ENCODE measurements around the gene CDKN1C.

The CDKN1C gene

GRCh38 chr11:2870460-2870859 is 15.1 kb downstream of the CDKN1C start:
- no peak for FAIRE-seq
- DNase-seq (ENCODE audit: low spot score): no peak

GRCh38 chr11:2869561-2870427 is 15.8 kb downstream of the CDKN1C start:
- DNase-seq (ENCODE audit: low spot score) (no peak), FAIRE-seq (no peak)

DNA sequence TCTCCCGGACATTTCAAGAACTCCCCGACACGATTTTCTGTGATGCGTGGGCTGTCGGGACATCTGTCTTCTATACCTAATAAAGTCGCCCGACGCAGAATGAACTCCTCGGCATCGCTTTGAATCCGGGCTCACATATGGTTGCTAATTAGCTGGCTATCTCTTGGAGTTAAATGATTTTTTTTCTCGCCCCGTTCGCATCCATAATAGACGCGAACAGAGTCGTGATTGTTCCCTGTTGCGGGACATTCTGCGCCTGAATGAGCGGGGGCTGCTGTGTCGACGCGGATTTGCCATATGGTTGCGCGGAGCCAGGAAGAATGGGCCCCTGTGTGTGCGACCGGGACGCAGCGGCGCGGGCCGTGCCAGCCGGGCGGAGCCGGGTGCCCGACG is 16.4 kb downstream of the CDKN1C start:
- DNase-seq (ENCODE audit: low spot score) (no peak), FAIRE-seq (no peak)

- FAIRE-seq: no peak
- no peak for DNase-seq (ENCODE audit: low spot score)
Measured at GRCh38 chr11:2868506-2869133, 17.0 kb downstream of the CDKN1C start.

GRCh38 chr11:2867722-2868505 is 17.7 kb downstream of the CDKN1C start:
- no peak for DNase-seq (ENCODE audit: low spot score)

DNA sequence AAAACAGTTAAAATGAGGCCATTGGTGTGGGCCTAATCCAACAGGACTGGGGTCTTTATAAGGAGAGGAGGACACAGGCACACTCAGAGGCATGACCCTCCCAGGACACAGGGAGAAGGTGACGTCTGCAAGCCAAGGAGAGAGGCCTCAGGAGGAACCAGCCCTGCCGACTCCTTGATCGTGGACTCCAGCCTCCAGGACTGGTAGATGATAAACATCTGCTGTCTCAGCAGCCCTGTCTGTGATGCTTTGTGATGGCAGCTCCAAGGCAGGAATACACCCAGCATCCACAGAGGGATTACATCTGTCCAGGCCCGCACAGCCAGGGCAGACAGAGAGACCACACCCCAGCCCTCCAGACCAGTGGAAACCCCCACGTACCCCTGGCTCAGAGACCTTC is 18.4 kb downstream of the CDKN1C start:
- FAIRE-seq: no peak
- DNase-seq (ENCODE audit: low spot score): no peak

More at GRCh38 chr11:2867722-2868505, 17.7 kb downstream of the CDKN1C start:
- FAIRE-seq: no peak

- FAIRE-seq (no peak), DNase-seq (ENCODE audit: low spot score) (no peak)
Measured at GRCh38 chr11:2865922-2866577, 19.5 kb downstream of the CDKN1C start.

DNA sequence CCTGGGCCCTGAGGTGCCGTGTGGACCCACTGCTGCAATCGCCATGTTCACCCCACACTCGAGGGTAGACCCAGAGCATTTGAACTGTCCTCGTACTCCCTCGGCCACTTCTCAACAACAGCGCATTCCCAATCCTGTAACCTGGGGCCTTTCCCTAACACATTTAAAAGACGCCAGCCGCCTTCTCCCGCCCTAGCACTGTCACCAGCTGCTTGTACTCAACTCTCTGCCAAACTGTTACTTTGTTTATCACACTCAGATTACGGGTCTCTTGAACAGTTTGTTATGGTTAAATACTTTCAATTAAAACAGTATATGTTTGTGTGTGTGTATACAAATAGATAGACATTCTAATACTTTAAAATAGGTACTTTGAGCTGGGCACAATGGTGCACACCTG is 20.7 kb downstream of the CDKN1C start:
- FAIRE-seq: no peak

GRCh38 chr11:2863276-2863618 is 22.3 kb downstream of the CDKN1C start:
- FAIRE-seq: no peak
- no peak for DNase-seq (ENCODE audit: low spot score)

More for the DNA sequence above, 20.7 kb downstream of the CDKN1C start:
- no peak for DNase-seq (ENCODE audit: low spot score)

GRCh38 chr11:2862395-2863275 is 22.9 kb downstream of the CDKN1C start:
- no peak for DNase-seq (ENCODE audit: low spot score)
- FAIRE-seq: no peak

DNA sequence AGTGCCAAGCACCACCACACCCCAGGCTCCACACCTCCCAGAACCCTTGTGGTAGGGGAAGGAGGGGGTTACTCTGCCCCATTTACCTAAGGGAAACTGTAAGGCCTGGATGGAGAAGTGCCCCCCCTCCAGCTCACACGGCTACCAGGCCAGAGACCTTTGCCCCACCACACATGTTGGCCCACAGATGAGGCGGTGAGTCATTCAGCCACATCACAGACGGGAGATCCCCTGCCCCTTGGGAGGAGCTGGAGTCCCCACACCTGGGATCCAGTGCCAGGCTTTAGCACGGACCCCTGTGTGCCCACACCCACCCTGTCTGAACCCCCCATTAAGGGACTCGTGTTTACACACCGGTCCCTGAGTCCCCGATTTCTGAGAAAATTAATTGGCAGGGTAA is 24.9 kb downstream of the CDKN1C start:
- FAIRE-seq: no peak
- DNase-seq (ENCODE audit: low spot score): peak; percentile 49

DNA sequence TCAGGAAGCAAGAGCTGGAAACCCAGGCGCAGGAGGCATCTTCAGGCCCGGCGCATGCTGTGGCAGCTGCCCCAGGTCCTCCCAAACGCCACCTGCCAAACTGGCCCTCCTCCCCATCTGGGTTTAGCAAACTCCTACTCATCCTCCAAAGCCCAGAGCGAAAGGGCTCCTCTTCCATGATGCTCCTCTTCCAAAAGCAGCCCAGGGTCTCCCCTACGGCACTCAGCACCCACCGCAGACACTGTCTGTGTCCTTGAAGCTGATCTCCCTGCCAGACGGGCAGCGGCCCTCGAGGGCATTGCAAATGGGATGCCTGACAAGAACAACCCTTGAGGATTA is 25.9 kb downstream of the CDKN1C start:
- DNase-seq (ENCODE audit: low spot score) (no peak), FAIRE-seq (no peak)

DNA sequence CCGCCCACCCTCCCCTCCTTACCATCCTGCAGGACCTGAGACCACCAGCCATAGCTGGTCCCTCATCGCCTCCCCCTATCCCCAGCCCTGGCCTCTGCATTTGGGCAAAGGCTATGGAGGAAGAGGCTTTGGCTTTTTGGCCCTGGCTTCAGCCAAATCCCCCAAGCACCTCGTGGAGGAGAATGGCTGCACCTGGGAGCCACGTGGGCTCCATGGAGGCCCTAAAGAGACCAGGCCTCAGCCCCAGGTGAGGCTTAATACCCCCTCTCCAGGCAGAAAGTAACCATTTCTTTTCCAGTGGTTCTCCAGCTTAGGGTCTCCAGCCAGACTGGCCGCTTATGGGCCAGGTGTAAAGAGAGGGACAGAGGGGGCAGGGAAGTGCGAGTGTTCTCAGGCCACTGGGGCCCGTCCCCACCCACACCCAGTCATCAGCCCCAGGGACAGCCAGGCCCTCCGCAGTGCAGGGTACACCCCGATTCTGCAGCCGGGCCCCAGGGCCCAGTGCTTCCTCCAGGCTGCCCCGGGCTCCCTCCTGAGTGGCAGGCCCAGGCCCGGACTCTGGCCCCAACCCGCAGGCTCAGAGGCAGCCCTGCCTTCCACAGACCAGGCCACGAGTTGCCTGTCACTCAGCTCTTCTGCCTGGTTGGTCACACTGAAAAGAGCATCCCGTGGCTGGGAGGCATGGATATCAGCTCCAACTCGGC is 26.4 kb downstream of the CDKN1C start:
- no peak for FAIRE-seq
- DNase-seq (ENCODE audit: low spot score): no peak

DNA sequence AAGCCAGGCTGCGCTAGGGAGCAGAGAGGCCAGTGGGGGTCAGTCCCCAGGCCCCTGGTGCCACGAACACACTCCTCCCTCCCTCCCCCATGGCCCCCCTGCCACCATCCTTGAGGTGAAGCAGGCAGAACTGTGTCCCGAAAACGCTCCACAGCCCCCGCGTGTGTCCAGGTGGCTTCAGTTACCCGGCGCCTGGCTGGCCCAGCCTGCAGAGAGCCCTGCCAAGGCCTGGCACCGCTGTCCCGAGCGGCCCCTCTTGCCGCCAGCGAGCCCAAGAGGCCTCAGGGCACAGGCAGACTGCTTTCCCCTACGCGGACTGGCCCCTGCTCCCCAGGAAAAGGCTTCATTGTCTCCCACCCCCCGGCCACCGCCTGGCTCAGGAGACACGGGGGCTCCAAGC is 27.7 kb downstream of the CDKN1C start:
- DNase-seq (ENCODE audit: low spot score) (no peak), FAIRE-seq (no peak)

DNA sequence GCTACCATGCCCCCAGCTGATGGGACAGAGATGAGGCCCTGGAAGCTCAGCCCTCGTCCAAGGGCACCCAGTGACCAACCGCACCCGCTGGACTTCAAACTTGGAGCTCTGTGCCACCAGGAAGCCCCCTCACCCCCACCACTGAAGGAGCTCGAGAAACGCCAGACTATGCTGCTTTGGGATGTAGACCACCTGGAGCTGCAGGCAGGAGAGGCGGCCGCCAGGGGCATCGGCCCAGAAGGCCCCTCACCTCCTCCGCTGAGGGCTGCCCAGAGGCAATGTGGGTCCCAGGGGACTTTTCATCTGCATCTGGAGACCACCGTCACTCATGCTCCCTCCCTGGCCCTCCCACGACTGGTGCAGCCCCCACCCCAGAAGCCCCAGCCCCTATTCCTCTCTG is 28.3 kb downstream of the CDKN1C start:
- FAIRE-seq: no peak
- no peak for DNase-seq (ENCODE audit: low spot score)

DNA sequence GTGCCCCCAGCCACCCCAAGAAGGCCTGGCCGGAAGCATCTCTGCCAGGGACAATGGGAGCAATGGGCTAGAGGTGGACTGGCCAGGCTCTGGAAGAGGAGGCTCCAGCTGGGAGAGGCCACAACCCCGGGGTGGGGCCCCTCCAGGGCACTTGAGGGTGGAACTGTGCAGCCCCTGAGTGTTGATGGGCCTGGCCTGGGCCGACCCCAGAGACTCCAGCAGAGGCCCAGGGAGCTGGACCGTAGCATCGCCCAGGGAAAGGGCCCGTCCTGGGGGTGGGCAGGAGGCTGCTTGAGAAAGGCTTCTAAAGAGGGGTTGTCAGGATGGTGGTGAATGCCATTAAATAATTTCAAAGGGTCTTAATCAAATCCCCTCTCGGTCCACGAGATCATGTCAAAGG is 30.4 kb downstream of the CDKN1C start:
- DNase-seq (ENCODE audit: low spot score): no peak
- FAIRE-seq: no peak

GRCh38 chr11:2853997-2854560 is 31.5 kb downstream of the CDKN1C start:
- FAIRE-seq (no peak), DNase-seq (ENCODE audit: low spot score) (peak; percentile 4)

GRCh38 chr11:2853401-2853800 is 32.2 kb downstream of the CDKN1C start:
- FAIRE-seq (no peak), DNase-seq (ENCODE audit: low spot score) (no peak)

GRCh38 chr11:2849994-2850770 is 35.4 kb downstream of the CDKN1C start:
- FAIRE-seq (no peak), DNase-seq (ENCODE audit: low spot score) (no peak)
